Mesenchymal stem cell (in vitro differentiated cells and primary cell): ENCODE data around the gene RCN2.
A peak's percentile ranks its signal among the peaks of the same experiment; 100 is the strongest.

Experiments used
- DNase-seq: peaks from one replicate; pipeline ENCODE4 v3.0.0-alpha.2; 2013
- H2AFZ ChIP-seq: one replicate; pipeline ENCODE4 v1.6.1; 2013; ENCODE audit warnings: low read depth, mild to moderate bottlenecking, control low read depth, inconsistent platforms, low read length, moderate library complexity
- H2AK5ac ChIP-seq: 2 replicates; pipeline ENCODE4 v1.6.1; 2013; ENCODE audit warnings: low read length, moderate library complexity, mild to moderate bottlenecking, inconsistent platforms; ENCODE audit not compliant: severe bottlenecking
- H2BK120ac ChIP-seq: one replicate; pipeline ENCODE4 v1.6.1; 2013; ENCODE audit warnings: low read depth, mild to moderate bottlenecking, inconsistent platforms, low read length, moderate library complexity
- H2BK12ac ChIP-seq, 2 experiments: one replicate each; pipeline ENCODE4 v1.6.1; 2013; ENCODE audit warnings: inconsistent platforms in 2 of 2, low read length in 2 of 2, mild to moderate bottlenecking in 2 of 2, moderate library complexity in 2 of 2, control low read depth in 1 of 2
- H2BK15ac ChIP-seq: one replicate; pipeline ENCODE4 v1.6.1; 2013; ENCODE audit warnings: mild to moderate bottlenecking, low read depth, inconsistent platforms; ENCODE audit not compliant: poor library complexity, severe bottlenecking
- H2BK5ac ChIP-seq: 2 replicates; pipeline ENCODE4 v1.6.1; 2013; ENCODE audit warnings: low read depth, mild to moderate bottlenecking, low read length, control low read depth, inconsistent platforms; ENCODE audit not compliant: poor library complexity, severe bottlenecking
- H3K14ac ChIP-seq, 2 experiments: one replicate each; pipeline ENCODE4 v1.6.1; 2013; ENCODE audit warnings: inconsistent platforms in 2 of 2, low read length in 2 of 2, control low read depth in 1 of 2, mild to moderate bottlenecking in 1 of 2, moderate library complexity in 1 of 2
- H3K18ac ChIP-seq, 2 experiments: one replicate each; pipeline ENCODE4 v1.6.1; 2013; ENCODE audit warnings: inconsistent platforms in 2 of 2, low read length in 2 of 2, control low read depth in 1 of 2, low read depth in 1 of 2, mild to moderate bottlenecking in 1 of 2
- H3K23ac ChIP-seq, 2 experiments: one replicate each; pipeline ENCODE4 v1.6.1; 2013; ENCODE audit warnings: inconsistent platforms in 2 of 2, low read length in 2 of 2, mild to moderate bottlenecking in 2 of 2, moderate library complexity in 2 of 2, control low read depth in 1 of 2
- H3K27ac ChIP-seq: 2 replicates; pipeline ENCODE4 v1.5.1; 2013; ENCODE audit warnings: mild to moderate bottlenecking, moderate library complexity, low read length, control low read depth, inconsistent platforms; ENCODE audit not compliant: poor library complexity, severe bottlenecking
- H3K27me3 ChIP-seq, 2 experiments: 2 replicates each; pipeline versions ENCODE4 v1.6.1 to v1.7.0; 2013; ENCODE audit warnings: low read length in 2 of 2, mild to moderate bottlenecking in 2 of 2, moderate library complexity in 2 of 2, control low read depth in 1 of 2, inconsistent platforms in 1 of 2; ENCODE audit not compliant: control insufficient read depth in 1 of 2, insufficient read depth in 1 of 2
- H3K36me3 ChIP-seq, 2 experiments: 2 replicates each; pipeline versions ENCODE4 v1.6.1 to v1.7.0; 2013; ENCODE audit warnings: low read length in 2 of 2, control low read depth in 1 of 2, inconsistent platforms in 1 of 2, low read depth in 1 of 2, mild to moderate bottlenecking in 1 of 2; ENCODE audit not compliant: insufficient read depth in 2 of 2, control insufficient read depth in 1 of 2
- H3K4ac ChIP-seq, 2 experiments: one replicate each; pipeline ENCODE4 v1.6.1; 2013; ENCODE audit warnings: inconsistent platforms in 2 of 2, low read length in 2 of 2, mild to moderate bottlenecking in 2 of 2, moderate library complexity in 2 of 2, control low read depth in 1 of 2, low read depth in 1 of 2
- H3K4me1 ChIP-seq: 2 replicates; pipeline ENCODE4 v1.6.1; 2013; ENCODE audit warnings: low read depth, low read length, control low read depth; ENCODE audit not compliant: control insufficient read depth, insufficient read depth
- H3K4me2 ChIP-seq: 2 replicates; pipeline ENCODE4 v1.6.1; 2013; ENCODE audit warnings: low read length, mild to moderate bottlenecking, inconsistent platforms; ENCODE audit not compliant: poor library complexity, severe bottlenecking
- H3K4me3 ChIP-seq, 2 experiments: 2 replicates each; pipeline versions ENCODE4 v1.5.1 to v1.7.0; 2013; ENCODE audit warnings: low read length in 2 of 2, mild to moderate bottlenecking in 2 of 2, control low read depth in 1 of 2, low read depth in 1 of 2; ENCODE audit not compliant: insufficient read depth in 1 of 2
- H3K79me1 ChIP-seq: replicated peaks from 2 replicates; pipeline ENCODE4 v1.6.1; 2013; ENCODE audit warnings: mild to moderate bottlenecking, control low read depth, low read length, inconsistent platforms; ENCODE audit not compliant: poor library complexity, severe bottlenecking
- H3K9ac ChIP-seq: 2 replicates; pipeline ENCODE4 v1.7.0; 2013; ENCODE audit warnings: mild to moderate bottlenecking, low read length, moderate library complexity
- H3K9me3 ChIP-seq: 2 replicates; pipeline ENCODE4 v1.7.0; 2013; ENCODE audit warnings: mild to moderate bottlenecking, low read length; ENCODE audit not compliant: control insufficient read depth
- H4K8ac ChIP-seq: one replicate; pipeline ENCODE4 v1.6.1; 2013; ENCODE audit warnings: inconsistent platforms, mild to moderate bottlenecking, low read length, moderate library complexity
- H4K91ac ChIP-seq: one replicate; pipeline ENCODE4 v1.6.1; 2013; ENCODE audit warnings: mild to moderate bottlenecking, low read length, inconsistent platforms
- WGBS: methylation state at CpG from one replicate; pipeline ENCODE4 v1.1.7; 2013; ENCODE audit warnings: mixed read lengths; 5-methylcytosine and 5-hydroxymethylcytosine counted together

The RCN2 gene

GRCh38 chr15:76947454-76947853 is 15.9 kb downstream of the RCN2 start:
- no peak overlapping the region for H2BK12ac ChIP-seq
- no peak overlapping the region for H3K4ac ChIP-seq
- H2BK5ac ChIP-seq, result no peak overlapping the region
- H3K36me3 ChIP-seq, result peaks cover 0 to 56% of the 10 kb centered on the region in 2 experiments
- no peak overlapping the region for H4K91ac ChIP-seq
- H3K9ac ChIP-seq, result no peak overlapping the region
- no peak overlapping the region for H2BK15ac ChIP-seq
- no peaks in the 10 kb centered on the region for H3K9me3 ChIP-seq
- H2AK5ac ChIP-seq, result no peak overlapping the region
- H3K14ac ChIP-seq, result no peak overlapping the region
- H3K23ac ChIP-seq, result no peak overlapping the region
- H3K79me1 ChIP-seq, result peaks cover 5% of the 10 kb centered on the region
- no peak overlapping the region for H3K27ac ChIP-seq
- H3K4me1 ChIP-seq, result no peaks in the 10 kb centered on the region
- no peak overlapping the region for H2BK120ac ChIP-seq
- H4K8ac ChIP-seq, result no peak overlapping the region
- WGBS, result 100% methylated on average over 2 of the region's 3 CpGs
- H3K4me3 ChIP-seq, result no peak overlapping the region
- no peaks in the 10 kb centered on the region for H3K27me3 ChIP-seq
- H3K18ac ChIP-seq, result no peak overlapping the region
- no peak overlapping the region for H2AFZ ChIP-seq
- no peak overlapping the region for H3K4me2 ChIP-seq
- no peak for DNase-seq

- Histone ChIP-seq H2BK15ac (no peak overlapping the region), H3K4ac (no peak overlapping the region), H3K27me3 (no peaks in the 10 kb centered on the region), H3K14ac (no peak overlapping the region), H3K79me1 (peaks cover 3% of the 10 kb centered on the region), H3K27ac (no peak overlapping the region), H3K4me3 (no peak overlapping the region), H2BK5ac (no peak overlapping the region), H4K91ac (no peak overlapping the region), H3K23ac (no peak overlapping the region), H3K9me3 (no peaks in the 10 kb centered on the region), H3K36me3 (peaks cover 0 to 32% of the 10 kb centered on the region in 2 experiments), H2BK120ac (no peak overlapping the region), H4K8ac (no peak overlapping the region), H3K4me1 (no peaks in the 10 kb centered on the region), H3K9ac (no peak overlapping the region), H2AK5ac (no peak overlapping the region), H2AFZ (no peak overlapping the region), H2BK12ac (no peak overlapping the region), H3K18ac (no peak overlapping the region), H3K4me2 (no peak overlapping the region)
- WGBS, result no CpG with 5 or more reads among the region's 1 CpG
- DNase-seq, result no peak
Observed at GRCh38 chr15:76951220-76951619, 19.7 kb downstream of the RCN2 start.

- no peak overlapping the region for H2BK120ac ChIP-seq
- no peak overlapping the region for H4K8ac ChIP-seq
- WGBS, result no CpG with 5 or more reads among the region's 3 CpGs
- no peak overlapping the region for H3K18ac ChIP-seq
- H3K27ac ChIP-seq, result no peak overlapping the region
- H2BK15ac ChIP-seq, result no peak overlapping the region
- H2AFZ ChIP-seq, result no peak overlapping the region
- peaks cover 0 to 15% of the 10 kb centered on the region in 2 experiments for H3K36me3 ChIP-seq
- H3K4me1 ChIP-seq, result no peaks in the 10 kb centered on the region
- no peak for DNase-seq
- H3K27me3 ChIP-seq, result no peaks in the 10 kb centered on the region
- no peak overlapping the region for H3K9ac ChIP-seq
- H3K4me2 ChIP-seq, result no peak overlapping the region
- no peak overlapping the region for H3K14ac ChIP-seq
- no peak overlapping the region for H2AK5ac ChIP-seq
- no peak overlapping the region for H3K4ac ChIP-seq
- H3K23ac ChIP-seq, result no peak overlapping the region
- H2BK12ac ChIP-seq, result no peak overlapping the region
- no peaks in the 10 kb centered on the region for H3K79me1 ChIP-seq
- H4K91ac ChIP-seq, result no peak overlapping the region
- no peak overlapping the region for H3K4me3 ChIP-seq
- H3K9me3 ChIP-seq, result no peaks in the 10 kb centered on the region
- no peak overlapping the region for H2BK5ac ChIP-seq
Observed at GRCh38 chr15:76953913-76954312, 22.4 kb downstream of the RCN2 start.

GRCh38 chr15:76954744-76955143 is 23.2 kb downstream of the RCN2 start:
- Histone ChIP-seq H3K36me3 (peaks cover 0 to 9% of the 10 kb centered on the region in 2 experiments), H3K23ac (no peak overlapping the region), H2AFZ (no peak overlapping the region), H3K18ac (no peak overlapping the region), H3K27ac (no peak overlapping the region), H3K9ac (no peak overlapping the region), H4K8ac (no peak overlapping the region), H2AK5ac (no peak overlapping the region), H2BK12ac (no peak overlapping the region), H3K4ac (no peak overlapping the region), H3K4me2 (no peak overlapping the region), H2BK15ac (no peak overlapping the region), H3K27me3 (no peaks in the 10 kb centered on the region), H4K91ac (no peak overlapping the region), H3K4me3 (no peak overlapping the region), H2BK120ac (no peak overlapping the region), H3K9me3 (no peaks in the 10 kb centered on the region), H3K79me1 (no peaks in the 10 kb centered on the region), H3K14ac (no peak overlapping the region), H2BK5ac (no peak overlapping the region), H3K4me1 (no peaks in the 10 kb centered on the region)
- peak; percentile 15 for DNase-seq
- 59% methylated on average over 2 of the region's 2 CpGs for WGBS
